GM18499 (cell line): Measurements from ENCODE around the gene SCRN2.

Experiments used
- ATAC-seq: cut with Tn5 transposase; IDR thresholded peaks from one replicate; pipeline ENCODE4 v1.9.1; 2021; ENCODE audit warnings: moderate number of reproducible peaks; ENCODE audit not compliant: insufficient read depth, unreplicated experiment

SCRN2 gene

DNA sequence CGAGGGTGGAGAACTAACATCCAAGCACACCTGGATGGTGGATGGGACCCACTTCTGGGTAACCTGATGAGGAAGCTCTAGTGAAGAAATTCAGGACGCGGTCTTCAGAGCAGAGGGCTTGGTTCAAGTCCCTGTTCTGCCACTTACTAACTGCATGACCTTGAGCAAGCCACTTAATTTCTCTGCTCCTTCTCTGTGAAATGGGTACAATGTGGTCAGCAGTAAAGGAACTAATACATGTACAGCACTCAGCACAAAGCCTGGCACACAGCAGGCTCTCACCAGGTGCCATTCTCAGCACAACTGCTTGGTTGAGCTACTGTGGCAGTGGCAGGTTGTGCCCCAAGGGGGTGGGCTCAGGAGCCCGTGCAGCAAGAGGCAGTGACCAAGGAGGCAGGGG lies 17.6 kb downstream of the SCRN2 start:
- ATAC-seq = no peak

DNA sequence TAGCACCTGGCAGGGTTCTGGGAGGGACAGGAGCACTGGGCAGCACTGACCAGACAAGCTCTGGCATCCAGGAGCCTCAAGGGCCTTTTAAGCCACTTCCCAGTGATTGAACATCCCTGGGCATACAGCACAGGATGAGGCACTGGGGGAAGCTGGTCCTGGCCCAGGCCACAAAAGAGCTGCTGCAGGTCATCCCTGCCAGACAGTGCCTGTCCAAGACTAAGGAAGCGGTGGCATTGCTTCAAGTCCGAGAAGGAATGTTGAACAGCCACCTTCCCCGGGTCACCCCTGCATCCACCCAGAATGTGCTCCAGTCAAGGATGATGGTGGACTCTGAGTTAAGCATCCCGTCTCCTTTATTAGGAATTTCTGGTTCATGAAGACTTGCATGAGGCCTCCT lies 18.3 kb downstream of the SCRN2 start:
- ATAC-seq = no peak

DNA sequence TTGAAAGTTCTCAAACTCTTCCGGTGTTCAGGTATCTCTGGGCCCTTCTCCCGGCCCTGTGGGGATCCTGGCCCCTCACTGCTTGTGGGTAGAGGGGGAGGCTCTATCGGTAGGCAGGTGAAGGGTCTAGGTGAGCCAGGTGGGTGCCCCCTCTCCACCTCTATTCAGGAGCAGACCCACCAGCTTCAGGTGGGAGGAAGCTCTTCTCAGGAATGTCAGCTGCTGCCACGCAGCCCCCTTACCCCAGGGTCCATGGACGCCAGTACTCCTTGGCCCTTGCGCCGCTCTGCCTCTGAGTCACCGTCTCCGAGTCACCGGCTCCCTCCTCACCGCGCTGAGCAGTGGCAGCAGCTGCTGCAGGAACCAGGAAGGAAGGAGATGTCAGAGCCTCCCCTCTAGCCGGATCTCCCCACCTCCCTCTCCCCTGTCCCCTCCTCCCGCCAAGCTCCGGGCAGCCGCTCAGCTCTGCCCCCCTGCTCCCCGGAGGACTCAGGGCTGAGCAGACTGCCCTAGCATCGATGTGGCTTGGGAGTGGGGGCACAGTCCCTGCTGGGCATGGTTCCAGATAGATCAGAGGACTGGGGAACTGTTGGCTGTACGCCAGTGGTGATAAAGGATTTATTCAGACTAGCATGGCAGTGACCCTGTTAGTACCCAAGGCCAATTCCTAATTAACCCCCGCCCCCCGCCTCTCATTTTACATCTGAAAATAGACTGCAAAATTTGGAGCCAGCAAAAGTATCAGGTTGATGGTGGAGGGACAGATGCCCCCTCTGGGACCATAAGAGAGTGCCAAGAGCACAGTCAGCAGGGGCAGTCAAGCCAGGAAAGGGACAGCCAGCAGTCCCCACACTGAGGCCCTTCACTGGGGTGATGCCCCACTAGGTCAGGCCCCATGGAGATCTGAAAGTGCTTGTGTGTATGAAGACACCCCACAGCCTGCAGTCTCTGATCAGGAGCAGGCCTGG lies 19.4 kb downstream of the SCRN2 start, which contains the start of gene OSBPL7:
OSBPL7 (minus strand) TSS at position 371 of the 968 bp plus-strand sequence. CDS start 1,516 bp downstream, outside the sequence.
- ATAC-seq = no peak

DNA sequence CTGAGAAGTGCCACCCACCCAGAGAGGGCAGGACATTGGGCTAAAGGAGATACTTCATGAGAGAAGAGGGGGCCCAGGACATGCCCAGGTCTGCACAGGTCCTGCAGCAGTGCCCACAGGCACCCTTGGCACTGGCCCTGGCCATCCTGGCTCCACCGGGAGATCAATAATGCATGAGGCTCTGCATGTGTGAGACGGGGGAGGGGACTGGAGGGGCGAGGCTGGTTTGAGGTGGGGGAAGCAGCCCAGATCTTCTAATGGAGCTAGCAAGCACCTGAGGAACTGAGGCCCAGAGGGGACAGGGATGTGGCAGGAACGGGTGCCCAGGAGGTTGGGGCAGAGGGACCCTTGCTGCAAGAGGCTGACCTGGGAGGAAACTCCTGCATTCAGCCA lies 20.0 kb downstream of the SCRN2 start:
- ATAC-seq = no peak

DNA sequence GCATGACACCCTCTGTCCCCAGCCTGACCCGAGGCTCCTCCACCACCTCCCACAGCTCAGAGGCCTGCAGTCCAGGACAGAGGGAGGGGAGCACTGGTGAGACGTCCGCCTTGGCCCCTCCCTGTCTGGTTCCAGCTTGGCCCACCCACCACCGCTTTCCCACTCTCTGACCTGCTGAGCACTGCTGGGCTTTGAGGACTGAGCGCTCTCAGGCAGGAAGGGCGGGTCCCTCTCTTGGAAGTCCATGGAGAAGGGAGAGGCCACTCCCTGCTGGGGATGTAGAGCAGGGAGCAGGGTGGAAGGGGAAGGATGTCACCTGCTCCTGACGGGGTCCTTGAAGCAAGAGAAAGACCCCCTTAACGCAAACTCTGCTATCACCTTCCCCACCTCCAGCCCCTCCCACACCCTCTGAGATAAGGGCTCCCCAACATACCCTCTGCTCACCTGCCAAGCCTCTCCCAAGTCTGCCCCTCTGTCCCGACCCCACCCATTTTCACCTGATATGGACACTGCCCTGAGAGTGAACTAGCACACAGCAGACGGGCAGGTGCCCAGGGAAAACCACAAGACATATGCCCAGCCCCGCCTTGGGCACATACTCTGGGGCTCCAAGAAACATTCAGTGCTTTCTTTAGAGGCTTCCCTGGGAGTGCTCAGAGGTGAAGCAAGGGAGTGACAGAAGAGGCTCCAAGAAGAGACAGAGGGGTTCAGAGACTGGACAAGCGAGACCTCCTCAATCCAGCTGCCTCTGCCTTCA lies 20.9 kb downstream of the SCRN2 start:
- ATAC-seq = no peak

DNA sequence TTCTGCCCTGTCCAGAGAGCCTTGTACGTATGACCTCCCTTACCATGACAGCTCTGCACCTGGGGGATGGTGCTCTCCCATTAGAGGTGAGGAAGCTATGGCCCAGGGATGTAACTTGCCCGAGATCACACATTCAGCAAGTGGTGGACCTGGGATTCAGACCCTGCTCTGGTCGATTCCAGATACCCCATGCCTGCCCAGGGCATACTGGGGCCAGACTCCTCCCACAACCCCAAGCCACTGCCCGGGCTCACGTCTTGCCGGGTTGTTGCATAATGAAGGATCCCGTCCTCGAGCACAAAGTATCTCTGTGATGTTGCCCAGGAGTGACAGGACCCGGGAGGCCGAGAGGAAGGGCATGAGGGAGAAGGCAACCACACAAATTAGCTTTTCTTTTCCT lies 21.6 kb downstream of the SCRN2 start:
- ATAC-seq = no peak

DNA sequence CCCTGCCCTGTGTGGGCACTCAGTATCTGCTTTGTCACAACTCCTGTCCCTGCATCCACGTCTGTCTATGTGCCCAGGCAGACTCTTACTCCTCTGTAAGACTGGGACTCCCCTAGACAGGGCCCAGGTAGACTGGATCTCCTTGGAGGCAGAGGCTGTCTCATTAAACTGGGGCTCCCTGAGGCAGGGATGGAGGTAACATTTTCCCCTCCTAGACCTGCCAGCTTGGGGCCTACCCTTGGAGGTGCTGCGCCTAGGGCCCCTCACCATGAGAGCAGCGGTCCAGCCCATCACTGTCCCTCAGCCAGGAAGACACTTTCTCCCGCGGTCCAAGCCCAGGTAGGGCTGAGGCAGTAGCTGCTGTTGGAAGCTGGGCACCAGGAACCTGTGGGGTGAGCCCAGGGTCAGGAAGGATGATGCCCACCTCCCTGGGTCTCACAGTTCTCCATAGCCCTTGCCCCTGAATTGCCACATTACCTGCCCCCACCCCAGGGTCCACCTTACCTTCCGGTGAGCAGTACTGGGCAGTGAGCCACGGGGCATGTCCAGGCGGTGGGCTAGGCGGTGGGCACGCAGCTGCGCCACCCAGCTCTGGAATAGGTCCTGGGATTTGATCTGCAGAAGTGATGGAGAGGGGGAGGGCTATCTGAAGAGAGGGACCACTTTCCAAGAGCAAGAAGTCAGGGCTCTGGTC lies 22.9 kb downstream of the SCRN2 start:
- ATAC-seq = no peak

DNA sequence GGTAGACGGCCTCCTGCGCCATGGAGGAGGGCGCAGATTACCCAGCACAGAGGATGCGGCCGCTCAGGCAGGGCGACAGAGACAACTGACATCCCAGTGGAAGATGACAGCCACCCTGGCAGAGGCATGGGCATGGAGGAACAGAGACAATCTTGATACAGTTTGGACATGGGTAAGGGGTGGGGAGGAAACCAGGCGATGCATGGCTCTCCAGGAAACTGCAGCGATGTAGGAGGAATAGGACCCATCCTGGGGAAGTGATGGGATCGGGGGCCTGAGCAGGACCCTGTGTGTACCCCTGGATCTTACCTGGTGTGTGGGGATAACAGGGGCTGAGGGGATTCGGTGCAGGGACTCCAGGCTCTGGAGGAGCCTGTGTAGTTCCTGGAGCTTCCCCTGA lies 24.1 kb downstream of the SCRN2 start:
- no peak for ATAC-seq

DNA sequence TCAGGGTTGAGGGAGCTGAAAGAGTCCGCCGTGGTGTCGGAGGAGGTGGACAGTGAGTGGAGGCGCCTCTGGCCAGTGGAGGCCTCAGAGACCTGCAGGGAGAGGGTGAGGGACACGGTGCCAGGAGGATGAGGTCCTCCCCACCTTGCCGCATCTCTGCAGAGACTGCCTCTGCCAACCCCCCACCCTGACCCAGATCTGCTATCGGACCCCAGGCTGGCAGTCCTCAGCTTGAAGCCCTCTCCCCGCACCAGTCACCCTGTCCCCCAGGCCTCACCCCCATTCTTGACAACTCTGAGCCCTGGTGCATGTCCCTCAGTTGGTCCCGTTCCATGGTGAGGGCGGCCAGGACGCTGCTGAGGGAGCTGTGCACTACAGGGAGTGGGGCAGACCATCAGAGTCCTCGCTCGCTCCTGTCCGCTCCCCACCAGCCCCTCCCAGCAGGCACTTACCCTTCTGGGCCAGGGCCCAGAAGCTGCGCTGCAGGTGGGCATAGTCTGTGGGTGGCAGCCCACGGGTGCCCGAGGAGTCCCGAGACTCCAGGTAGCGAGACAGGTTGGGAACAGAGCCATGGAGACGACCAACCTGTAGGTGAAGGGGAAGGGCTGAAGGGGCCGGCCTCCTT lies 24.9 kb downstream of the SCRN2 start:
- no peak for ATAC-seq

DNA sequence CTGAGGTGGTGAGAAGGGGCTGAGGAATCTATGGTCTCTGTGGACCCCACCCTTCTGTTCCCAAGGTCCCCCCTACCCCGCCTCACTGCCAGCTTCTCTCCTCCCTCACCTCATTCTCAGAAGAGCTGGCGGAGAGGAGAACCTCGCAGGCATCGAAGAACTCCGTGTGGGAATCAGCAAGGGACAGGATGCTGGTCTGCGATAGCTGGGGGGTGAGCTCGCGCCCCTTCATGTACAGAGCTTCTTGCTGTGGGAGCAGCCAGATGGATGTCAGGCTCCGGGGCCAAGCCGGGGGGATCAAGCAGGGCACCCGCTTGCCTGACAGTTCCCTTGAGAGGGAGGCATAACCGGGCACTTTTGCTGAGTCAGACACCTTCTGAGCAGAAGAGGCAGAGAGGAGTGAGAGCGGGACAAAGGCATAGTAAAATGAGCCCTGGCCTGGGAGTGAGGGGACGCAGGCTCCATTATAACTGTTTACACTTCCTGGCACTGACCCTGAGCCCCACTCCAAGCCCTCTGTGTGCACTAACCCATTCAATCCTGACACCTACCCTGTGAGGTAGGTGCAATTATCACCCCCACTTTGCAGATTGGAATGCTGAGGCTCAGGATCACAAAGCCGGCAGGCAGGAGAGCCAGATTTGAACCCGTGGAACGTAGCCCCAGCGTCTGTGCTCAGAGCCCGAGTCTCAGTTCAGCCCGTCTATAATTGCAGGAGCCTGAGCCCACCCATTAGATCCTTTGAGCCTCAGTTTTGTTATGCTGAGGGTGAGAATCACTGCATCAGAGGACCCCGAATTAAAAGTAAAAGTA lies 25.8 kb downstream of the SCRN2 start:
- ATAC-seq = no peak

DNA sequence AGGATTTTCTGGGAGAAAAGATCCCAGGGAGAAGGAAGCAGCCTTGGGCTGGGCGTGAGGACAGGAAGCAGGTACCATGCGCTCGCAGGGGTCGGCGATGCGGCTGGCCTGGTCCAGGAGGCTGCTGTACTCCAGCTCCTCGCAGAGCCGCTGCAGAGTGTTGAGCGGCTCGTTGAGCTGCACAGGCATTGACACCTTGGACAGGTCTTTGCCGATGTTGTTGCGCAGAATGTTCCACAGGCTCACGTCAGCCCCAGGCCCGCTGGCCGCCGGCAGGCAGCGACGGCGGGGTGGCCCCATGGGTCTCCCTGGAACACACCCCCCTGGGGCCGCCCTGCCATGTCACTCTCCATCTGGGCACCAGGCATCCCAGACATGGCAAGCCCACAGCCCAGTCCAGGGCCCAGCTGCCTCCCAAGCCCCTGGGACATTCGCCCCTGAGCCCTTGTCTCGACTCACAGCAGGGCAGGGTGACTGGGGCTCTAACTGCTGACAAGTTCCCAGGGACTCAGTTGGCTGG lies 27.5 kb downstream of the SCRN2 start:
- no peak for ATAC-seq

DNA sequence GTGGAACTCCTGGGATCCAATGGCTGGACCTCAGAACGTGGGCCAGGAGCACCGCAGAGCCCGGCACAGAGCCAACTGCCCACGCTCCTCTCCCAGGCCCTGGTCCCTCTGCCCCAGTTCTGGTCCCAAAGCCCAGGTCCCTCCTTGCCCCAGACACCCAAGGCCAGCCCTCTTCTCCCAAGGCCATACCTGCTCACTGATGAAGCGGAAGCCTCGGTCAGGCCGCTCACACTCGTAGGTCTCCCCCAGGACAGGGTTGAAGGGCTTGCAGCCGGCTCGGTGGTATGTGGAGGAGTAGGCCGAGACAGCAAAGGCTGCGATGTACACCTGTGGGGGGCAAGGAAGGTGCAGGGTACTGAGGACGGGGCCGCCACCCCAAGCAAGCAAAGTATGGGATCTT lies 28.0 kb downstream of the SCRN2 start:
- no peak for ATAC-seq

DNA sequence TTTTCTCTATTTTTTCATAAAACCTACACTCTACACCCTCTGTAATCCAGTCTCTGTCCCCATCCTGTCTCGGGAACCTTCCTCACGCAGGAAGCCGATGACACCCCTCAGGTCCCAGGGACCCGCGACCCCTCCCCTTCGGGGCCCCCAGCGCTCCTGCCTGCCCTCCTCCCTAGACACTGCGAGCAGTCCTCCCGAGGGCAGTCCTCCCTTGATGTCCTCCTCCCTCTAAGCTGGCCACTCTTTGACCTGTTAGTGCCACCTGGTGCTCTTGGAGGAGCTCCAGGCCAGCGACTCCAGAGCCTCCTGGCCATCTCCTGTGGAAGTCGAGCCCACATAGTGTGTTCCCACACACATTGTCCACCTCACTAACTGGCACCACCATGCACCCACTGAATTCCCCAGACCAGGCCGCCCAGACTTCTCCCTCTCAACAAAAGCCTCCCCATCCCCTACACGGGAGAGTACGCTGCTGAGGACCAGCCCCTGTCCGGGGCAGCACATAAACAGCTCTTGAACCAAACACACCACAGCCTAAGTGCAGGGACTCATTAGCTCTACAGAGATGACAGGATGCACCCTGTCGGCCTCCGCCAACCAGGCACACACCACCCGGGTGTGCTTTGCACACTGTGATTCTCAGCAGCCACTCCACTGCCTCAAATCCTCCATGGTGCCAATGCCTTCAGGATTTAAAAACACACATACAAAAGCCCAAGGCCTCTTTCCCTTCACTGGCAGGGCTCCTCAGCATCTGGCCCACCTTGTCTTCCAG lies 28.7 kb downstream of the SCRN2 start:
- no peak for ATAC-seq

DNA sequence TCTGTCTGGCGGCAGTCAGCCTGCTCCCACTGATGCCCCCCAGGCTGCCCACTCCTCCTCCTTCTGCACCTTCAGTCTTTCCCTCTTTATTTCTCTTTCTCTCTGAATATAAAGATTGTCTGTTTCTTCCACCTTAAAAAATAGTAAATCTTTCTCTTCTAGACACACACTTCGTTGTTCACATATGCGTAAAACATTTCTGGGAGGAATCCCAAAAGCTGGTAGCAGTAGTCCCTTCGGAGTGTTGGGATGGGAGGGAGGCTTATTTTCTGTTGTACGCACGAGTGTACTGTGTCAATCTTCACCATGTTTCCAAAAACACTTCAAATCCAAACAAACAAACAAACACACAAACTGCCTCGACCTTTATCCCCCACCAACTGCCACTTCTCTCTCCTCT lies 29.4 kb downstream of the SCRN2 start:
- no peak for ATAC-seq

DNA sequence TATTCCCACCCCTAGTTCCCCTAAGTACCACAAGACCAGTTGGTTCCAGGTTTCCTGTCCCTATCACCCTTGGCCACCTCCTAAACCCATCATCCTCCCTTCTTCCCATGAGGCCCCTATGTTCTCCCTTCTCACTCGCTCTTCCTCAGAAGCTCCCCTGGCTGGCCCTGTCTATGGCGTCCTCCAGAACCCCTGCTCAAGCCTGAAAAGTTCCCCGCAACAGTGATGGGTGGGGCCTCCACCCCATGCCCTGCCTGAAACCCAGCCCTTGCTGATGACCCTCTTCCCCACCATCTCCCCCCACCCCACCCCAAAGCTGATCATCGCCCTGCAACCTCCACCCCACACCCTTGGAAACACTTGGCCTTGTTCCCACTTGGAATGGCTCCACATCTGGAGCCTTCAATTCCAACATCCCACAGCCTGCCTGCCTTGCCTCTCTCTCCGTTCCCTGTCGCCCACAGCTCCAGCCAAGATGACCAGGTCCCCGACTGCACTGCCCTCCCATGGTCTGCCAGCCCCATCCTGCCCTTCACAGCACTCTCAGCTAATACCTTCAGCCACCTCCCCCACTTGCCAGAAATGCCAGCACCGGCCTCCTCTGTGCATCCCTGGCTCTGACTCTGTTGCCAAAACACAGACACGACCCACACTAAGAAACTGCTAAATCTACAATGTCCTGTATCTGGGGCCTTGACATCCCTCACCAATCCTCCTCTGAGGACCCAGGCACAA lies 30.0 kb downstream of the SCRN2 start:
- no peak for ATAC-seq

DNA sequence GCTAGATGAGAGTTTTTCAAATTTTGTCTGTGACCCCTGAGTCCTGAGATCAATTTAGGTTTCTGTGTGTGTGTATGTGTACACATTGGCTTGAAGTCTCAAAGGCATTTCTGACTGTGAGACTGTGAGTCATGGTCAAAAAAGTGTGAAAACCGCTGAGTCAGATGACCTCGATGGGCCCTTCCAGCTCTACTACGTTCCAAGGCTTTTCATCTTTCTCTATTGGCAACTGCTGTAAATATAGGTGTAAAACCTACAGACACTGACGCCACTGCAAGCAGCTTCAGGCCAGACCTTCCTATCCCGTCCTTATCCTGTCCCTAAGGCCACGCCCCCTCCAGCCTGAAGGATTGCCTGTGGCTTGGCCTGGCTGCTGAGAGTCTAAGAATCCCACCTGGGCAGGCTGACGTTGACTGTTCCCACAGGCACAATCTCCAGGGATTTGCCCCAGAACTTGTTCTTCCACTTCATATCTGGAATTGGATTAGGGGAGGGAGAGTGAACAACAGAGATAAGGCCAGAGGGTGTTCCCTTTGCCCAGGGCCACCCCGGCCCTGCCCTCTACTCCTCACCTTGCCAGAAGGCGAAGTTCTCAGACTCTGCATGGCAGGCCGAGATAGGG lies 30.8 kb downstream of the SCRN2 start:
- no peak for ATAC-seq

DNA sequence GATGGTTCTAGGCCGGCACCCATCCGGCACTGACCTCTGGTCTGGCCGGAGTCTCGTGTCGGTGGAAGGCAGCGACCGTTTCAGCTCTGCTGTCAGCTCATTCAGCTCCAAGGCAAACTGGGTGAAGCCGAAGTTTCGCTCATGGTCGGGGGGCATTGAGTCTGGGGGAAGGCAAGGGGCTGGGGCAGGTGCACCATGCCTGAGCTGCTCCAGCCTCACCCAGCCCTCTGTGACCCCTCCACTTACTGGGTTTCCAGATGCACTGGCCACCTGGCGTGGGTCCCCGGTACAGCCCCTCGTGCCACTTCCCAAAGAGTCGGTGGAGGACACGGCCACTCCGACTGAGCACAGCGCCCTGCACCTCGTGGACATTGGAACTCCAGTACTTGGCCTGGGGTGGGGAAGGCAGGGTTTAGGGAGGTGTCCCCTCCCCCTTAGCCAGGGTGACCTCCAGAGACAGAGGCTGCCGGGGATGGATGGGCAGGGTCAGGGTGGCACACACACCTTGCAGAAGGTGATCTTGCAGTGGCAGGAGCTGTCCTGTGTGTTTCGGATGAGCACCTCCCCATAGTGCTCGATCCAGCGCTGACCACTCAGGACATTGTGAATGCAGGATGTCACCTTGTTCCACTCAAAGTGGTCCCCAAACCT lies 32.1 kb downstream of the SCRN2 start:
- no peak for ATAC-seq
